Left kidney (tissue), 8 donors: Measurements from ENCODE around the gene CLDN7. TPM values are rescaled to one million over a fixed set of nuclear protein-coding genes. Genes with fewer than 3 reads are reported as not detected.

Experiments
- DNase-seq: peaks from one replicate; pipeline ENCODE4 v3.0.0-alpha.2; 2013
- long read RNA-seq, 8 donors: transcript quantifications; one replicate each; lab custom pipeline, GENCODE V29; 2026
- polyA plus RNA-seq: library from polyadenylated mRNA; unstranded; fragments of 120-200 nt; gene quantifications from one replicate; pipeline ENCODE4 v1.2.1, GENCODE V29; 2013; ENCODE audit not compliant: insufficient read length

The CLDN7 gene, protein sequence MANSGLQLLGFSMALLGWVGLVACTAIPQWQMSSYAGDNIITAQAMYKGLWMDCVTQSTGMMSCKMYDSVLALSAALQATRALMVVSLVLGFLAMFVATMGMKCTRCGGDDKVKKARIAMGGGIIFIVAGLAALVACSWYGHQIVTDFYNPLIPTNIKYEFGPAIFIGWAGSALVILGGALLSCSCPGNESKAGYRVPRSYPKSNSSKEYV
- polyA plus RNA-seq, result 36.6 TPM
- long read RNA-seq, donor 1, transcript CLDN7-207 (3 exons, 485 nt), result minor isoform, 6 of 34 reads
- long read RNA-seq, donor 1, transcript CLDN7-201 (4 exons, 1,542 nt), result major isoform, 24 of 34 reads
- long read RNA-seq, donor 1, partial matches to known transcripts, result 0 of 34 reads
- long read RNA-seq, donor 1, other reads (novel, unspliced or antisense), result 0 of 34 reads
- long read RNA-seq, donor 2, transcript CLDN7-201 (4 exons, 1,542 nt), result major isoform, 17 of 28 reads
- long read RNA-seq, donor 2, transcript CLDN7-202 (5 exons, 1,228 nt), result minor isoform, 5 of 28 reads
- long read RNA-seq, donor 2, transcript CLDN7-207 (3 exons, 485 nt), result minor isoform, 6 of 28 reads
- long read RNA-seq, donor 2, partial matches to known transcripts, result 0 of 28 reads
- long read RNA-seq, donor 2, other reads (novel, unspliced or antisense), result 0 of 28 reads
- long read RNA-seq, donor 3, transcript CLDN7-201 (4 exons, 1,542 nt), result major isoform, 21 of 29 reads
- long read RNA-seq, donor 3, transcript CLDN7-202 (5 exons, 1,228 nt), result minor isoform, 6 of 29 reads
- long read RNA-seq, donor 3, partial matches to known transcripts, result 0 of 29 reads
- long read RNA-seq, donor 3, other reads (novel, unspliced or antisense), result 0 of 29 reads
- long read RNA-seq, donor 4, partial matches to known transcripts, result 0 of 4 reads
- long read RNA-seq, donor 4, other reads (novel, unspliced or antisense), result 0 of 4 reads
- long read RNA-seq, donor 5, transcript CLDN7-201 (4 exons, 1,542 nt), result major isoform, 40 of 70 reads
- long read RNA-seq, donor 5, transcript CLDN7-207 (3 exons, 485 nt), result minor isoform, 13 of 70 reads
- long read RNA-seq, donor 5, transcript CLDN7-202 (5 exons, 1,228 nt), result minor isoform, 17 of 70 reads
- long read RNA-seq, donor 5, partial matches to known transcripts, result 0 of 70 reads
- long read RNA-seq, donor 5, other reads (novel, unspliced or antisense), result 0 of 70 reads
- long read RNA-seq, donor 6, transcript CLDN7-201 (4 exons, 1,542 nt), result major isoform, 15 of 23 reads
- long read RNA-seq, donor 6, transcript CLDN7-207 (3 exons, 485 nt), result minor isoform, 6 of 23 reads
- long read RNA-seq, donor 6, partial matches to known transcripts, result 0 of 23 reads
- long read RNA-seq, donor 6, other reads (novel, unspliced or antisense), result 0 of 23 reads
- long read RNA-seq, donor 7, transcript CLDN7-202 (5 exons, 1,228 nt), result minor isoform, 8 of 61 reads
- long read RNA-seq, donor 7, transcript CLDN7-207 (3 exons, 485 nt), result minor isoform, 9 of 61 reads
- long read RNA-seq, donor 7, transcript CLDN7-201 (4 exons, 1,542 nt), result major isoform, 41 of 61 reads
- long read RNA-seq, donor 7, partial matches to known transcripts, result 0 of 61 reads
- long read RNA-seq, donor 7, other reads (novel, unspliced or antisense), result 0 of 61 reads
- long read RNA-seq, donor 8, transcript CLDN7-201 (4 exons, 1,542 nt), result major isoform, 15 of 17 reads
- long read RNA-seq, donor 8, partial matches to known transcripts, result 0 of 17 reads
- long read RNA-seq, donor 8, other reads (novel, unspliced or antisense), result 0 of 17 reads

DNA sequence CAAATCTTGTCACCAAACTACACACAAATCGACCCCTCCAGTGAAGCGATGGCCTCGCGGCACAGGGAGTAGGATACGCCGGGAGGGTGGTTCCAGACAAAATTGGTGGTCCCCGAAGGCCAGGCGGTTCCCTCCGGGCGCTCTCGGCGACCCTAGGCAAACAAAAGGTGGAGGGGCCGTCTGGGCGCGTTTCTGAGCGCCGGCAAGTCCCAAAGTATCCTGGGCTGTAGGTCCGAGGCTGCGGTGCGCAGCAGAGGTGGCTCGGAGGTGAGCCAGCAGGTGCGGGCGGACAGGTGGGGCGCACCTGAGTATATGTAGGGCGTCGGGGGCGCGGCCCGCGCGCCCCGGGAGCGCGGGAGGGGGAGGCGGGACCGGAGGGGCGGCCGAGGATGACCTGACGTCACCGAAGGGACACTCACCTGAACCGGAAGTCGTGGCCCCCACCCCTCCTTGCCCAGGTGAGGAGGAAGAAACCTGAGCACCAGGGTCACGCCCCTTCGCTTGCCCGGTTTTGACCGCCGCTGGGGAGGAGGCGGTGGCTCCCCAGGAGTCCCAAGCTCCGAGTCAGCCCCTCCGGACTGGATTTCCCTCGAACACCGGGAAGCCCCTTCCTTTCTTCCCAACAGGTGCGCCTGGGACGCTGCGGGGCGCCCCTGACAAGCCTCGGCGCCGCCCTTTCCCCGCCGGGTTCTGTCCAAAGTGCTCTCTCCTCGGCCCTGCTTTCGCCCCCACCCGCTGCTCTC is at the start of gene CLDN7:
Gene CLDN7 (minus strand): TSS at position 287 of the 743 bp plus-strand sequence. CDS start 435 bp downstream, outside the sequence.
- no peak for DNase-seq

DNA sequence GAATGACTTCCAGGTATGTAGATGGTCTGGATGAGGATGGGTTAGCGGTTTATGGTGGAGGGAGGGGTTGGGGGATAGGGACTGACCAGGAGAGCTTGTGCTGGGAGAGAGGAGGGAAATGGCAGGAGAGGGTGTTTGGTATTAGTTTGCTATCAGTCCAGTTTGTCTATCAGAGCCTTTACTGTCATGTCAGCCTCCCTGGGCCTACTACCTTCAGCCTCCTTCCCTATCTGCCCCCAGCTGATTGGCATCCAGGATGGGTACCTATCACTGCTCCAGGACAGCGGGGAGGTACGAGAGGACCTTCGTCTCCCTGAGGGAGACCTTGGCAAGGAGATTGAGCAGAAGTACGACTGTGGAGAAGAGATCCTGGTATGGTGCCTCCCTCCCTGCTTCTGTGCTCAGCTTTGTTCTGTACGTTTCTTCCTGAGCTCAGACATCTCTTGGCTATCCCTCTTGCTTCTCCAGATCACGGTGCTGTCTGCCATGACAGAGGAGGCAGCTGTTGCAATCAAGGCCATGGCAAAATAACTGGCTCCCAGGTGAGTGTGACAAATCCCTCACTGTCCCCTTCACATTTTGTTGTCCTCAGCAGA is 48.9 kb upstream of the CLDN7 start:
- no peak for DNase-seq

DNA sequence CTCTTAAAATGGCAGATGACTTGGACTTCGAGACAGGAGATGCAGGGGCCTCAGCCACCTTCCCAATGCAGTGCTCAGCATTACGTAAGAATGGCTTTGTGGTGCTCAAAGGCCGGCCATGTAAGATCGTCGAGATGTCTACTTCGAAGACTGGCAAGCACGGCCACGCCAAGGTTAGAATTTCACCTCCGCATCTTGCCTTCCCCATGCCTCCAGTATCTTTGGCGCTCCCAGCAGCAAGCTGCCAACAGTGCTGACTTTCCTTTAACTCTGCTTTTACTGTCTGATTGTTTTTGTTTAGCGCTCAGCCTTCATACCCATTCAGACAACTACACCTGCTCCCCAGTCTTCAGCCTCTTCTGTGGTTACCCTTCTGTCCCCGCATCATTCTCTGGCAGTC is 47.4 kb upstream of the CLDN7 start:
- DNase-seq, result no peak

DNA sequence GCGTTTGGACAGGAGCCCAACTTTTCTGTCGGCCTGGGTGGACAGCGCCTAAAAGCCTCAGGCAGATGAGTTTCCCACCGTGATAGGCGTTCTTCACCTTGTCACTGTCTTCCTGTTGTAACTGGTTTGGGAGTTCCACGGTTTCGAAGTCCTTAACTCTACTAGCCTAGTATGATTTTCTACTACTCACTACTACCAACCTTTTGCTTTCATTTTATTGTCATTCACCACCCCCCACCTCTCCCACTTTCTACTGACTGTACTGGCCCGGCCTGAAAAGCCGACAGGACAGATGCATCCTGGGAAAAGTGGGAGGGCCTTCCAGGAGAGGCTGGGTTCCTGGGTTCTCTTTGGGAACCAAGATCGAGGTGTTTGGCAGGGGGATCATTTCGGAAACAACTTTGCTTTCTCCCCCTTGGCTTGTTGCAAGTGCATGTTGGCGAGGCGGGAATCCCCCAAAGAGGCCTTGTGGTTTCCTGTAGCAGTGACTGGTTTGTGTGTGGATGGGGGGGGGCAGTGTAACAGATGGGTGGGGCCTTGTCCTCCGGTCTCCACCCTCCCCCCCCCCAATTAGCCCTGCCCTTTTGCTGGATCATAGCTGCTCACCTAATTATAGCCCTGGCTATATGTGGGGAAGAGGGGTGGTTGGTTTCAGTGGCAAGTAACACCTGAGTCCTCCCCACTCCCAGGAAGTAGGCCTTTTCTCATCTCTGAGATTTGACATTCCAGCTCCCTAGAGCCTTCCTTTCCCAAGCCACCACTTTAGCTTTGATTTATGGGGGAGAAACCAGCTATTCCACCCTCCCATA is 46.6 kb upstream of the CLDN7 start:
- DNase-seq, result no peak

DNA sequence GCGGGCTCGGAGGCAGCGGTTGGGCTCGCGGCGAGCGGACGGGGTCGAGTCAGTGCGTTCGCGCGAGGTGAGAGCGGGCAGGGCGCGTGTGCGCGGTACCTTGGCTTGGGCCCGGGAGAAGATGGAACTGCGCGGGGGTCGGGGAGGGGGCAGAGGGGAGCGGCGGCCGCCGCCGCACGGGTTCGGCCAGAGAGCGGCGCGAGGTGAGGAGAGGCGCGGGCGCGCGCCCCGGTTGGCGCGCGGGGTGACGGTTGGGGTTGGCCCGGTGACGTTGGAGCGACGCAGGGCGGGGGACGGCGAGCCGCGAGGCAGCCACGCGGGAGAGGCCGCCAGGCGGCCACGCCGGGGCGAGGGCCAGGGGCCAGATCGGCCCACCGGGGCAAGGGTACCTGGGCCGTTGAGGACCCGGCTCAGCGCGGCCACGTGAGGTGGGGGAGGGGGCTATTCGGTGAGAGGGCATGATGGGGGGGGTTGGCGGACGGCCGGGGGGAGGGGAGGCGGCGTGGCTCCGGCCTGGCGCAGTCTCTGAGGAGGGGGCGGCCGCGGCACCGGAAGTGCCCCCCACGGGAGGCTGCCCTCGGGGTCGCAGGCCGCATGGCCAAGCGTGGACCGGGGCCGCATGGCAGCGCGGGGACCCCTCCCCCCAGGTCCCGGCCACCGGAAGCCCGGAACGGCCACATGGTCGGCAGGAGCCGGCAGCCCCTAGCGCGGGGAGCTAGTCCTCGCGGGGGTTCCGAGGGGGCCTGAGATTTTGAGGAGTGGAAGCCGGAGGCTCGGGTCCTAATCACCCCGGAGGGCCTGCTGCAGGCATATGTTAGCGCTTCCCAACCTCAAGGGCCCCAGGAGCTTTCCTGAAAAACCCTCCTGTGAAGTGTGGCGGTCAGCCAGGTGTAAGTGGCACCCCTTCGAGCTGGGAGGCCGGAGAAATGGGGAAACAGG is 45.7 kb upstream of the CLDN7 start:
- DNase-seq, result no peak

DNA sequence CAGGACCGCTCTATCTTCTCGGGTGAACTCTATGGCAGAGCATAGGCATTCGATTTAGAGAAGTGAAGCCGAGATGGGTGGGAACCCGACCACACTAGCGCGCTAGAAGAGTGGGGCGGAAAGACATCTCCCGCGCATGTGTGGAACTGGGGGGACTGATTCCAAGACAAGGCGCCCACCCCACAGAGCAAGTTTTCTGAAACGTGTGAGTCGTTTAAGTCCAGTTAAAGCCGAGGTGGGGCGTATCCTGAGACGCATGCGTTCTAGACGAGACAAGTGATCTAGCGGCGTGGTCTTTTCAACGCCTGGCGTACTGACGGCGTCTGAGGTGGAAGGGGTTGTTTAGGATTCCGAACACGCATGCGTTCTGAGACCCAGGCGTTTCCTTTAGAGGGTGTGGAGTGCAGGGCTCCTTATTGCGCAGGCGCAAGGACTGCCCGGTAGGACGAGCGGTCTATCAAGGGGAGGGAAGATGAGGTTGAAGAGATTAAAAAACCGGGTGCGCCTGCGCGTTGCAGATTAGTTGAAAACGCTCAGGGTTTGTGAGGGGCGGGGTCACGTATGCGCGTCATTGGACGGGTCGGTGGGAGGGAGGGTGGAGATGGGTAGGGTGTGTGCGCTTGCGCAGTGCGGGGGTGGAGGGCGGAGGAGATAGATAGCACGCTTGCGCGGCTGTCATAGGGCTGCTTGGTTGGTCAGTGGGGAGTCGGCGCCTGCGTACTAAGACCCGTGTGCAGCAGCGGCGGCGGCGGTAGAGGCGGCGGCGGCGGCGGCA is 44.8 kb upstream of the CLDN7 start, which contains the start of gene EIF5A:
Gene EIF5A (plus strand): TSS at position 718 of the 775 bp plus-strand sequence. CDS start 2,008 bp downstream, outside the sequence.
- peak; percentile 100 for DNase-seq

DNA sequence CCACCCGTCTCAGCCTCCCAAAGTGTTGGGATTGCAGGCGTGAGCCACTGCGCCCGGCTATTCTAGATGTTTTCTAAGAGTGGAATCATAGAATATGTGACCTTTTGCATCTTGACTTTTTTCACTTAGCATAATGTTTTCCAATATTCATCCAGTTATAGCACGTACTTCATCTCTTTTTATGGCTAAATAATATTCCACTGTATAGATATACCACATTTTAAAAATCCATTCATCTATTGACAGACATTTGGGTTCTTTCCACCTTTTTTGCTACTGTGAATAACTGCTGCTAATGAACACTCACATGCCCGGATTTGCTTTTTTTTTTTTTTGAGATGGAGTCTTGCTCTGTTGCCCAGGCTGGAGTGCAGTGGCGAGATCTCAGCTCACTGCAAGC is 41.9 kb upstream of the CLDN7 start:
- no peak for DNase-seq

DNA sequence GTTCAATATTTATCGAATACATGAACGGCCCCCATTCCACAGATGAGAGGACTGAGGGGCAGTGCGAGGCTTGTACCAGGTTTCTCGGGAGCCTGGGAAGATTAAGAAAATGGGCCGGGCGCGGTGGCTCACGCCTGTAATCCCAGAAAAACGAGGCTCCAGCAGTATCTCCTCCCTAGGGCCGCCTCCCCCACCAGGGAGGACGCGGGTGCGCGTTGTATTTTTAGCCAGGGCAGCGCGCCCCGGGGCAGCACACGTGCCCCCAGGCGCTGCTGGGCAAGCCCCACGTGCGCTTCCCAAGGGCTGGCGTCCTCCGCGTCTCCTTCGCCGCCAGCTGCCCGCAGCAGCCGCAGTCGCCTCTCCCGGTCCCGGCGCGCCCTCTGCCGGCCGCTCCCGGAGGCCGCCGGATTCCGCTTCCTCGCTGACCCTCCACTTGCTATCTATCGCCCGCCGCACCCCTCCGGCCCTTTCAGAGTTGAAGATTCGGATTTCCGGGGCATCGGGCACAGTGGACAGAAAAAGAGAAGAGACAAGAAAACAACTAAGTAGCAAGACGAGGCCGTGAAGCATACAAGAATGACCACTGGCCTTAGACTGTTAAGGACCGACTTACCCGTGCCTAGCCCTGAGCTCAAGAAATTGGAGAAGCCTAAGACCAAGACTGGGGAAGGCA is 34.0 kb upstream of the CLDN7 start:
- peak; percentile 74 for DNase-seq

DNA sequence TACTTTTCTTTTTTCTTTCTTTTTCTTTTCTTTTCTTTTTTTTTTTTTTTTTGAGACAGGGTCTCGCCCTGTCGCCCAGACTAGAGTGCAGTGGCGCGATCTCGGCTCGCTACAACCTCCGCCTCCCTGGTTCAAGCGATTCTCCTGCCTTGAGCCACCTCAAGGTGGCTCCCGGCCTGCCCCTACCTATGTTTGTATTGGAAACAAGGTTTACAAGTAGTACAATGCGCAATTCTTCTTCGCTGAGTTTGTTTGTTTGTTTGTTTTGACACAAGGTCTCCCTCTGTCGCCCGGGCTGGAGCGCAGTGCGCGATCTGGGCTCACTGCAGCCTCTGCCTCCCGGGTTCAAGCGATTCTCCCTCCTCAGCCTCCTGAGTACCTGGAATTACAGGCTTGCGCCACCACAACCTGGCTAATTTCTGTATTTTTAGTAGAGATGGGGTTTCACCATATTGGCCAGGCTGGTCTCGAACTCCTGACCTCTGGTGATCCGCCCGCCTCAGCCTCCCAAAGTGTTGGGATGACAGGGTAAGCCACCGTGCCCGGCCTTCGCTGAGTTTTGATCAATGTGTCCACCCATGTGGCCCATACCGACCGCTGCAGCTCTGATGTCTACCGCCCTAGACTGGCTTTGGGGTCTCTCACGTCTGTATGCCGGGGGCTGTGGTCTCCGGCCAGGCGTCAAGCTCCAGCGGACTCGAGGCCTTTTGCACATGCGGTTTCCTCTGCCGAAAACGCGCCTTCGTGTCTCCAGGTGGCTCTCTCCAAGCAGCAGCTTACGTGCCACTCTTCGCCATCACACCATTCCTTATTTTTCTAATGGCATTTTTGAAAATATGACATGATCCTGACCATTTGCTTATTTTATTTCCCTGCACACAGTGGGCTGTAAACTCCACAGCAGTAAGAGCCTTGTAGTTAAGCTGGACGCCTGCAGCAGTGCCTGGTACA is 33.2 kb upstream of the CLDN7 start:
- no peak for DNase-seq

DNA sequence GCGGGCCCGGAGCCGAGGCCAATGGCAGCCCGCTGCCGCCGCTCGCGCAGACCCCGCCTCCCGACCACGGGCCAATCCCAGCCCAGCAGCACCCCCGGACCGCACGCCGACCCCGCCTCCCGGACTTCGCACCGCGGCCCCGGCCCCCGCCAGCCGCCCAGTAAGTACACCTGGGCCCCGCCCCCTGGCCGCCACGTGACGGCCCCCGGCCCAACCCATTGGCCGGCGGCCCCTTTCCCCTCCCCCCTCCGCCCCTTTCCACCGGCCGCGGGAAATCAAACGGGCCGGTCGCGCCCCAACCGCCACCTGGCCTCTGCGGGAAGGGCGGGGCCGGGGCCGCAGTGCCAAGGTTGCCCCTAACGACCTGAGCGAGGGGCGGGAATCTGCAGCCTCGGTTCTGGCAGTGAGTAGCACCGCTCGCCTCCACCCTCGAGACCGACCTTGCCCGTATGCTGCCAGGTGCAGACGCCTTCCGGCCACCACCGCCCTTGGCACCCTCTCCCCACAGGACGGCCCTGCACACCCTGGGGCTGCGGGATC is 32.4 kb upstream of the CLDN7 start, which contains the start of gene YBX2:
Gene YBX2 (minus strand): TSS at position 26 of the 540 bp plus-strand sequence. CDS start 139 bp downstream, outside the sequence.
- no peak for DNase-seq

DNA sequence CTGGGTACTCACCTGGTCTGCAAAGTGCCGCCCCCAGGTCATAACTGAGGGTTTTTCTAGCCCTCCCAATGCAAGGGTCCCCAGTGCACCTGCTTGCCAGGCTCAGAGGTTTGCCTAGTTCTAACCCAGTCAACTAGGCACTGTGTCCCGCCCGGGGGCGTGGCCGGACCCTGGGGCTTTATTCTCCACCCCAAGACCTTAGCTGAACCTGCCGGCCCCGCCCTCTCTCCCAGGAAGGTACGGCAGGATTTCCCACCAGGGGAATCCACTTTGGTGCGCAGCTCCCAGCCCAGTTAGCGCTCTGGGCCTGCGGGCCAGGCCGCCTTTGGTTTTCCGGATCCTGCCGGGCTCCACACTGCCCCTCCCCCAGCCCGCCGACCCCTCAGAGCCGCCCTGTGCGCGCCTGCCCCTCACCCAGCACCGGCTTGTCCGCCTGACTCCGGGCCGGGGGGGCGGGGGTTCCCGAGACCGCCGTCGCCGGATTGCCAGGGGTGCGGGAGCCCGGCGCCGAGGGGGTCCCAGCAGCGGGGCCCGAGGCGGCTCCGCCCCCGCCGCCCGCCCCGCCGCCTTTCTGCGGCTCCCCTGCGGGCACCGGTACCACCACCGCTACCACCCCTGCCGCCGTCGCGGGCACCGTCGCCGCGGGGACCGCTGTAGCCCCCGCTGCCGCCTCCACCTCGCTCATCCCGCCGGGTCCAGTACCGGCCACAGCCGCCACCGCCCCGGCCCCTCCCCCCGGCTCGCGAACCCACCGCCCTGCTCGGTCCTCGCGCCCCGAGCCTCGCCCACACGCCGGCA is 31.7 kb upstream of the CLDN7 start:
- DNase-seq, result no peak

DNA sequence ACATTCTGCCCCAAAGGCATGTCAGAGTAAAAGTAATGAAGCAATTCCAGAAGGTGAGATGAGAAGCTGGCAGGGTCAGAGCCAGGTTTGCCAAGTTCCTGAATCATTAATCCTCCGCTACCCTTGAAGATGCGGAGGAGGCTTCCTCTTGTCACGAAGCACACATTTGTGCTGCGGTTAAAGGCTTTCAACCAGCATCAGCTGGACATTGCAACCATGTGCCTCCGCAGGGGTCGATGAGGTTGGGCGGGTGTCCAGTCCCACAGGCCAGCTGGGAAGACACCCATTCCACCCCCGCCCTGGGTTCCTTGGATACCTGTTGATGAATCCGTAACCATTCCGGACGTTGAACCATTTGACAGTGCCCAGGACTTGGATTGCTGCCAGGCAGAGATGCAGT is 30.9 kb upstream of the CLDN7 start:
- no peak for DNase-seq

DNA sequence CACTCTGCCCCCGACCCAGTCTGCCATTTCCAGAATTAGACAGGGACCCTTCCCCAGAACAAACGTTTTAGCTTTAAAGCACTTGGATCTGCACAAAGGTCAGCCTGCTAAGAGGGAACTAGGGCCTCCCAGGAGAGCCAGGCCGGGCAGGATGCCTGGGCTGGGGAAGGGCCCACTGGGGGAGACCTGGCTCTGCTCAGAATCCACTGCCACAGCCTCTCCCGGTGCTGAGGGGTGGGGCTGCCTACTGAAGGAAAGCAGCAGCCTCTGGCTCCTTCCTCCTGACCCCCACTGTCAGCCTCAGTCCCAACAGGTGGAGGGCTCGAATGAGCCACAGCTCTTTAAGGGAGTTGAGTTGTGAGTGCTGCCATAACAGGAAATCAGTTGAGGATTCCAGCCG is 30.5 kb upstream of the CLDN7 start:
- DNase-seq, result no peak

DNA sequence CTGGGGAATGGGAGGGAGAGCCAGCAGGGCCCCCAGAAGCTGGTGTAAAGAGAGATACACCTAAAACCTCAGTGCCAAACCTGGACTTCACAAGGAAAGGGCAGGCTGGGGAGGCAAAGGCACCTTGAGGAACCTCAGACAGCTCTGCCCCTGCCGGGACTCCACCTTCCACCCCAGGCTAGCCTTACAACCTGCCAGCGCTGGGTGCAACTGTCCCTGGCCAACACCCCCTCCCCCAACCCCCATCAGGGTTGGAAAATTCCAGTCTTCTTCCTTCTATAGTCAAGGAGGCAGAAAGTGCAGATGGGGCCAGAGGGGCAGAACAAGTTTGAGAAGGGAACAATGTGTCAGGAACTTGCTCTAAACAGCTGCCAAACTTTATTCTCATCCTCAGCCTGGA is 29.9 kb upstream of the CLDN7 start:
- DNase-seq, result no peak
